GM12878 (cell line): Measurements from ENCODE around the gene B3GNT9.

ENCODE experiments used
- CEBPB ChIP-seq, 2 experiments: fragments of 150-350 bp in 1 of 2; IDR thresholded peaks; 2 replicates each; pipeline ENCODE4 v1.6.1; 2012 to 2014; ENCODE audit warnings: low read depth in 2 of 2, low read length in 2 of 2, borderline replicate concordance in 1 of 2, inconsistent platforms in 1 of 2
- EZH2 ChIP-seq: IDR thresholded peaks from 2 replicates; pipeline ENCODE4 v1.6.1; 2012; ENCODE audit warnings: low read depth, mild to moderate bottlenecking, control low read depth, inconsistent platforms, low read length, borderline replicate concordance; ENCODE audit not compliant: control insufficient read depth
- NFIC ChIP-seq: IDR thresholded peaks from 2 replicates; pipeline ENCODE4 v1.6.1; 2012; ENCODE audit warnings: low read depth, mild to moderate bottlenecking, inconsistent platforms, low read length, moderate library complexity
- NR2C2 ChIP-seq: IDR thresholded peaks from 2 replicates; pipeline ENCODE4 v1.6.1; 2011; ENCODE audit warnings: borderline replicate concordance, low read depth; ENCODE audit not compliant: control insufficient read depth, insufficient read length
- NR2F1 ChIP-seq: fragments of 450-650 bp; conservative IDR thresholded peaks from 2 replicates; pipeline ENCODE4 v1.6.1; 2017; ENCODE audit warnings: mild to moderate bottlenecking
- POLR2A ChIP-seq: IDR thresholded peaks from 2 replicates; pipeline ENCODE4 v1.6.1; 2011; ENCODE audit warnings: low read depth, mild to moderate bottlenecking, low read length
- ZNF207 ChIP-seq: fragments of 450-650 bp; IDR thresholded peaks from 2 replicates; pipeline ENCODE4 v1.6.1; 2014; ENCODE audit warnings: antibody characterized with exemption, mild to moderate bottlenecking, borderline replicate concordance
- TF ChIP-seq, protein P1 (sequence below): IDR thresholded peaks from 2 replicates; pipeline ENCODE4 v1.6.1; 2012; ENCODE audit warnings: low read depth, low read length, improper control_type of control experiment
- TF ChIP-seq, protein P2 (sequence below), 3 experiments: IDR thresholded peaks in 2 of 3; conservative IDR thresholded peaks in 1 of 3; 2 replicates each; pipeline ENCODE4 v1.5.1; 2011; ENCODE audit warnings: low read depth in 3 of 3, low read length in 3 of 3, mild to moderate bottlenecking in 3 of 3, control low read depth in 2 of 3, moderate library complexity in 2 of 3, inconsistent platforms in 1 of 3, mixed read lengths in 1 of 3; ENCODE audit not compliant: control insufficient read depth in 2 of 3, insufficient read depth in 1 of 3; ENCODE audit errors: extremely low read depth in 1 of 3
- TF ChIP-seq, protein P3 (sequence below): fragments of 450-650 bp; IDR thresholded peaks from 2 replicates; pipeline ENCODE4 v1.6.1; 2017; ENCODE audit warnings: low read depth, mild to moderate bottlenecking, moderate library complexity
- TF ChIP-seq, protein P4 (sequence below): IDR thresholded peaks from 2 replicates; pipeline ENCODE4 v1.6.1; 2011; ENCODE audit warnings: low read depth, low read length, improper control_type of control experiment, borderline replicate concordance
- TF ChIP-seq, protein P5 (sequence below): fragments of 450-650 bp; IDR thresholded peaks from 2 replicates; pipeline ENCODE4 v1.6.1; 2017; ENCODE audit warnings: mild to moderate bottlenecking, low read depth, inconsistent platforms; ENCODE audit not compliant: poor library complexity, severe bottlenecking
- TF ChIP-seq, protein P6 (sequence below): IDR thresholded peaks from 2 replicates; pipeline ENCODE4 v1.6.1; 2011; ENCODE audit warnings: low read depth, mild to moderate bottlenecking, low read length, moderate library complexity, borderline replicate concordance; ENCODE audit errors: extremely low read depth

DNA sequence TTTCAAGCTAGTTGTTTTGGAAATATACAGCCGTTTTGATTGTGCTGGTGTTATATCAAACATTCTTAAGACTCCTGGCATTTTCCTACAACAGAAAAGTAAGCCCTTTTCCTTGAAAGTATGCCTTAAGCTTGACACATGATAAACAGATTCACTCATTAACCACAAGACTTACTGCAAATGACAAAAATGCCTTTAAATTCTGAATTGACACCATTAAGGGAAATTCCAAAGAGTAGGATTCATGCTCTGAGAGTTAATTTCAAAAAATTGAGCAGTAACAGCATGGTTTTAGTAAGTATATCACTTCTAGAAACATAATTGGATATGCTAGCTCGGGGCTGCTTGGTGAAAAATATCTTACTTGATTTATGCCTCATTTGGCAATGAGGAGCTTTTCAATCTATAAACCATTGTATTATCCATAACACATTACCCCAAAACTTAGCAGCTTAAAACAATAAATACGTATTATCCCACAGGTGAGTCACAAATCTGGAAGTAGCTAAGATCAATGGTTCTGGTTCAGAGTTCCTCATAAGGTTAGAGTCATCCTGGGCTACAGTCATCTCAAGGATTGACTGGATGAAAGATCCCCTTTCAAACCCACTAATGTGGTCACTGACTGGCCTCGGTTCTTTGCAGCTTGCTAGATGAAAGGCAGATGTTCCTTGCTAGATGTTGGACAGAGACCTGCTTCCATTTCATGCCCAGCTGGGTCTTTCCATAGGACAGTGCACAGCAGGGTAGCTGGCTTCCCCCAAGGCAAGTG lies 49.3 kb downstream of the B3GNT9 start:
- TF ChIP-seq, protein P1, sequence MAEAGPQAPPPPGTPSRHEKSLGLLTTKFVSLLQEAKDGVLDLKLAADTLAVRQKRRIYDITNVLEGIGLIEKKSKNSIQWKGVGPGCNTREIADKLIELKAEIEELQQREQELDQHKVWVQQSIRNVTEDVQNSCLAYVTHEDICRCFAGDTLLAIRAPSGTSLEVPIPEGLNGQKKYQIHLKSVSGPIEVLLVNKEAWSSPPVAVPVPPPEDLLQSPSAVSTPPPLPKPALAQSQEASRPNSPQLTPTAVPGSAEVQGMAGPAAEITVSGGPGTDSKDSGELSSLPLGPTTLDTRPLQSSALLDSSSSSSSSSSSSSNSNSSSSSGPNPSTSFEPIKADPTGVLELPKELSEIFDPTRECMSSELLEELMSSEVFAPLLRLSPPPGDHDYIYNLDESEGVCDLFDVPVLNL: no peak
- TF ChIP-seq CEBPB (IDR thresholded peaks at IDR 0.05; ENCODE audit: borderline replicate concordance in 1 of 2, low read depth in 2 of 2, low read length in 2 of 2): no peak
- TF ChIP-seq EZH2: no peak
- TF ChIP-seq NFIC: peak; percentile 61; the same call in 1 of the 2 replicates
- TF ChIP-seq, protein P2, sequence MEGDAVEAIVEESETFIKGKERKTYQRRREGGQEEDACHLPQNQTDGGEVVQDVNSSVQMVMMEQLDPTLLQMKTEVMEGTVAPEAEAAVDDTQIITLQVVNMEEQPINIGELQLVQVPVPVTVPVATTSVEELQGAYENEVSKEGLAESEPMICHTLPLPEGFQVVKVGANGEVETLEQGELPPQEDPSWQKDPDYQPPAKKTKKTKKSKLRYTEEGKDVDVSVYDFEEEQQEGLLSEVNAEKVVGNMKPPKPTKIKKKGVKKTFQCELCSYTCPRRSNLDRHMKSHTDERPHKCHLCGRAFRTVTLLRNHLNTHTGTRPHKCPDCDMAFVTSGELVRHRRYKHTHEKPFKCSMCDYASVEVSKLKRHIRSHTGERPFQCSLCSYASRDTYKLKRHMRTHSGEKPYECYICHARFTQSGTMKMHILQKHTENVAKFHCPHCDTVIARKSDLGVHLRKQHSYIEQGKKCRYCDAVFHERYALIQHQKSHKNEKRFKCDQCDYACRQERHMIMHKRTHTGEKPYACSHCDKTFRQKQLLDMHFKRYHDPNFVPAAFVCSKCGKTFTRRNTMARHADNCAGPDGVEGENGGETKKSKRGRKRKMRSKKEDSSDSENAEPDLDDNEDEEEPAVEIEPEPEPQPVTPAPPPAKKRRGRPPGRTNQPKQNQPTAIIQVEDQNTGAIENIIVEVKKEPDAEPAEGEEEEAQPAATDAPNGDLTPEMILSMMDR (IDR thresholded peaks at IDR 0.05 in 2 of 3, conservative IDR thresholded peaks at IDR 0.05 in 1 of 3; ENCODE audit: control insufficient read depth in 2 of 3, extremely low read depth in 1 of 3, insufficient read depth in 1 of 3, low read depth in 3 of 3, low read length in 3 of 3): no peak
- TF ChIP-seq, protein P3, sequence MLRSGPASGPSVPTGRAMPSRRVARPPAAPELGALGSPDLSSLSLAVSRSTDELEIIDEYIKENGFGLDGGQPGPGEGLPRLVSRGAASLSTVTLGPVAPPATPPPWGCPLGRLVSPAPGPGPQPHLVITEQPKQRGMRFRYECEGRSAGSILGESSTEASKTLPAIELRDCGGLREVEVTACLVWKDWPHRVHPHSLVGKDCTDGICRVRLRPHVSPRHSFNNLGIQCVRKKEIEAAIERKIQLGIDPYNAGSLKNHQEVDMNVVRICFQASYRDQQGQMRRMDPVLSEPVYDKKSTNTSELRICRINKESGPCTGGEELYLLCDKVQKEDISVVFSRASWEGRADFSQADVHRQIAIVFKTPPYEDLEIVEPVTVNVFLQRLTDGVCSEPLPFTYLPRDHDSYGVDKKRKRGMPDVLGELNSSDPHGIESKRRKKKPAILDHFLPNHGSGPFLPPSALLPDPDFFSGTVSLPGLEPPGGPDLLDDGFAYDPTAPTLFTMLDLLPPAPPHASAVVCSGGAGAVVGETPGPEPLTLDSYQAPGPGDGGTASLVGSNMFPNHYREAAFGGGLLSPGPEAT: no peak
- no peak for TF ChIP-seq ZNF207
- no peak for TF ChIP-seq NR2C2
- TF ChIP-seq, protein P4, sequence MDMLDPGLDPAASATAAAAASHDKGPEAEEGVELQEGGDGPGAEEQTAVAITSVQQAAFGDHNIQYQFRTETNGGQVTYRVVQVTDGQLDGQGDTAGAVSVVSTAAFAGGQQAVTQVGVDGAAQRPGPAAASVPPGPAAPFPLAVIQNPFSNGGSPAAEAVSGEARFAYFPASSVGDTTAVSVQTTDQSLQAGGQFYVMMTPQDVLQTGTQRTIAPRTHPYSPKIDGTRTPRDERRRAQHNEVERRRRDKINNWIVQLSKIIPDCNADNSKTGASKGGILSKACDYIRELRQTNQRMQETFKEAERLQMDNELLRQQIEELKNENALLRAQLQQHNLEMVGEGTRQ: no peak
- TF ChIP-seq POLR2A: no peak
- TF ChIP-seq, protein P5, sequence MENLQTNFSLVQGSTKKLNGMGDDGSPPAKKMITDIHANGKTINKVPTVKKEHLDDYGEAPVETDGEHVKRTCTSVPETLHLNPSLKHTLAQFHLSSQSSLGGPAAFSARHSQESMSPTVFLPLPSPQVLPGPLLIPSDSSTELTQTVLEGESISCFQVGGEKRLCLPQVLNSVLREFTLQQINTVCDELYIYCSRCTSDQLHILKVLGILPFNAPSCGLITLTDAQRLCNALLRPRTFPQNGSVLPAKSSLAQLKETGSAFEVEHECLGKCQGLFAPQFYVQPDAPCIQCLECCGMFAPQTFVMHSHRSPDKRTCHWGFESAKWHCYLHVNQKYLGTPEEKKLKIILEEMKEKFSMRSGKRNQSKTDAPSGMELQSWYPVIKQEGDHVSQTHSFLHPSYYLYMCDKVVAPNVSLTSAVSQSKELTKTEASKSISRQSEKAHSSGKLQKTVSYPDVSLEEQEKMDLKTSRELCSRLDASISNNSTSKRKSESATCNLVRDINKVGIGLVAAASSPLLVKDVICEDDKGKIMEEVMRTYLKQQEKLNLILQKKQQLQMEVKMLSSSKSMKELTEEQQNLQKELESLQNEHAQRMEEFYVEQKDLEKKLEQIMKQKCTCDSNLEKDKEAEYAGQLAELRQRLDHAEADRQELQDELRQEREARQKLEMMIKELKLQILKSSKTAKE: no peak
- TF ChIP-seq, protein P6, sequence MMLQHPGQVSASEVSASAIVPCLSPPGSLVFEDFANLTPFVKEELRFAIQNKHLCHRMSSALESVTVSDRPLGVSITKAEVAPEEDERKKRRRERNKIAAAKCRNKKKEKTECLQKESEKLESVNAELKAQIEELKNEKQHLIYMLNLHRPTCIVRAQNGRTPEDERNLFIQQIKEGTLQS: no peak
- no peak for TF ChIP-seq NR2F1
